Measurements from ENCODE around the gene GNG14. TPM values are rescaled to one million over a fixed set of nuclear protein-coding genes. Genes with fewer than 3 reads are reported as not detected.
"Not testable (repeated sequence)": the region's sequence is repeated elsewhere in the genome, so short reads cannot be mapped to it uniquely, and the experiment has no call there.

GNG14 gene
- not detected for total RNA-seq

GRCh38 chr19:12687496-12688196 is at the start of gene GNG14:
Gene GNG14 (plus strand): TSS chr19:12687998. CDS start chr19:12688049, 51 bp downstream.
- no peak for DNase-seq (ENCODE audit: extremely low spot score)
- Histone ChIP-seq H3K9me3 (no peaks in the 10 kb centered on the region), H3K4me1 (no peaks in the 10 kb centered on the region), H3K36me3 (peaks cover 0 to 16% (median 3%) of the 10 kb centered on the region in 4 donors), H3K4me3 (no peak within 1 kb of the TSS), H3K27ac (replicated peaks in 1 of 4) (no peak within 1 kb of the TSS), H3K27me3 (no peaks in the 10 kb centered on the region)
- intact Hi-C loops (cut with DNase I) = loop anchor here (10.0 kb wide), 1 partner anchor 157 kb away; no protein-coding TSS in a partner anchor
- 94% methylated on average over 6 of the region's 9 CpGs for WGBS
- TF ChIP-seq POLR2A (IDR thresholded peaks at IDR 0.05; ENCODE audit: low read depth) (no peak), POLR2AphosphoS5 (IDR thresholded peaks at IDR 0.05) (no peak), EP300 (IDR thresholded peaks at IDR 0.05) (no peak)

GRCh38 chr19:12638611-12639182 is 49.1 kb upstream of the GNG14 start:
- 95% methylated on average over 22 of the region's 22 CpGs for WGBS
- Histone ChIP-seq H3K9me3 (no peaks in the 10 kb centered on the region), H3K27me3 (no peaks in the 10 kb centered on the region), H3K27ac (replicated peaks in 1 of 4) (no peak overlapping the region), H3K4me1 (peaks cover 9 to 14% (median 12%) of the 10 kb centered on the region in 4 donors), H3K36me3 (no peaks in the 10 kb centered on the region), H3K4me3 (no peak overlapping the region)
- no peak for TF ChIP-seq EP300 (IDR thresholded peaks at IDR 0.05)
- no peak for TF ChIP-seq POLR2A (IDR thresholded peaks at IDR 0.05; ENCODE audit: low read depth)
- no peak for TF ChIP-seq POLR2AphosphoS5 (IDR thresholded peaks at IDR 0.05)
- TF ChIP-seq CTCF (IDR thresholded peaks at IDR 0.05) = no peak
- no peak for DNase-seq (ENCODE audit: extremely low spot score)
- intact Hi-C loops (cut with DNase I) = no loop called here

GRCh38 chr19:12639901-12640613 is 47.7 kb upstream of the GNG14 start:
- Histone ChIP-seq H3K27ac (replicated peaks in 1 of 4) (no peak overlapping the region), H3K36me3 (no peaks in the 10 kb centered on the region), H3K9me3 (no peaks in the 10 kb centered on the region), H3K4me3 (peak overlapping the region; percentile 31 to 53 (median 37)), H3K27me3 (no peaks in the 10 kb centered on the region), H3K4me1 (peaks cover 9 to 14% (median 12%) of the 10 kb centered on the region in 4 donors)
- DNase-seq (ENCODE audit: extremely low spot score) = peak; percentile 93
- WGBS = 30% methylated on average over 8 of the region's 39 CpGs
- TF ChIP-seq CTCF (IDR thresholded peaks at IDR 0.05) = peak; percentile 68 to 88 (median 75)
- TF ChIP-seq POLR2A (IDR thresholded peaks at IDR 0.05; ENCODE audit: low read depth) = no peak
- TF ChIP-seq POLR2AphosphoS5 (IDR thresholded peaks at IDR 0.05) = peak in 1 of 2 donors; percentile 53
- intact Hi-C loops (cut with DNase I) = no loop called here

GRCh38 chr19:12641456-12641855 is 46.3 kb upstream of the GNG14 start:
- Histone ChIP-seq H3K27ac (replicated peaks in 1 of 4) (no peak overlapping the region), H3K27me3 (no peaks in the 10 kb centered on the region), H3K4me1 (peaks cover 9 to 14% (median 12%) of the 10 kb centered on the region in 4 donors), H3K4me3 (no peak overlapping the region), H3K9me3 (no peaks in the 10 kb centered on the region), H3K36me3 (no peaks in the 10 kb centered on the region)
- WGBS = 74% methylated on average over 13 of the region's 13 CpGs
- intact Hi-C loops (cut with DNase I) = no loop called here
- TF ChIP-seq POLR2A (IDR thresholded peaks at IDR 0.05; ENCODE audit: low read depth) (no peak), POLR2AphosphoS5 (IDR thresholded peaks at IDR 0.05) (no peak), CTCF (IDR thresholded peaks at IDR 0.05) (no peak), EP300 (IDR thresholded peaks at IDR 0.05) (no peak)
- DNase-seq (ENCODE audit: extremely low spot score) = no peak

- intact Hi-C loops (cut with DNase I) = no loop called here
- DNase-seq (ENCODE audit: extremely low spot score) = no peak
- Histone ChIP-seq H3K4me1 (peaks cover 9 to 19% (median 16%) of the 10 kb centered on the region in 4 donors), H3K27ac (replicated peaks in 1 of 4) (no peak overlapping the region), H3K27me3 (no peaks in the 10 kb centered on the region), H3K4me3 (no peak overlapping the region), H3K9me3 (no peaks in the 10 kb centered on the region), H3K36me3 (no peaks in the 10 kb centered on the region)
- no peak for TF ChIP-seq EP300 (IDR thresholded peaks at IDR 0.05)
- TF ChIP-seq POLR2AphosphoS5 (IDR thresholded peaks at IDR 0.05) = no peak
- no peak for TF ChIP-seq CTCF (IDR thresholded peaks at IDR 0.05)
- no peak for TF ChIP-seq POLR2A (IDR thresholded peaks at IDR 0.05; ENCODE audit: low read depth)
- WGBS = 95% methylated on average over 20 of the region's 26 CpGs
Observed at GRCh38 chr19:12642506-12642905, 45.3 kb upstream of the GNG14 start.

- H3K27ac ChIP-seq (replicated peaks in 1 of 4); H3K4me3 ChIP-seq; H3K9me3 ChIP-seq; H3K36me3 ChIP-seq; DNase-seq (ENCODE audit: extremely low spot score); H3K27me3 ChIP-seq; intact Hi-C loops (cut with DNase I): not testable (repeated sequence)
- WGBS = 93% methylated on average over 14 of the region's 14 CpGs
- H3K4me1 ChIP-seq = peaks cover 20 to 31% (median 28%) of the 10 kb centered on the region in 4 donors
Observed at GRCh38 chr19:12643716-12644115, 44.1 kb upstream of the GNG14 start.

Measured in esophagus muscularis mucosa (tissue), 4 donors.